ENCODE data around the gene TPBGL. TPM values are rescaled to one million over a fixed set of nuclear protein-coding genes. Genes with fewer than 3 reads are reported as not detected.
A peak's percentile ranks its signal among the peaks of the same experiment; 100 is the strongest.

TPBGL gene
- polyA plus RNA-seq, 1 of the 3 experiments (the other 2 are of a cell fraction) = 0.03 TPM

DNA sequence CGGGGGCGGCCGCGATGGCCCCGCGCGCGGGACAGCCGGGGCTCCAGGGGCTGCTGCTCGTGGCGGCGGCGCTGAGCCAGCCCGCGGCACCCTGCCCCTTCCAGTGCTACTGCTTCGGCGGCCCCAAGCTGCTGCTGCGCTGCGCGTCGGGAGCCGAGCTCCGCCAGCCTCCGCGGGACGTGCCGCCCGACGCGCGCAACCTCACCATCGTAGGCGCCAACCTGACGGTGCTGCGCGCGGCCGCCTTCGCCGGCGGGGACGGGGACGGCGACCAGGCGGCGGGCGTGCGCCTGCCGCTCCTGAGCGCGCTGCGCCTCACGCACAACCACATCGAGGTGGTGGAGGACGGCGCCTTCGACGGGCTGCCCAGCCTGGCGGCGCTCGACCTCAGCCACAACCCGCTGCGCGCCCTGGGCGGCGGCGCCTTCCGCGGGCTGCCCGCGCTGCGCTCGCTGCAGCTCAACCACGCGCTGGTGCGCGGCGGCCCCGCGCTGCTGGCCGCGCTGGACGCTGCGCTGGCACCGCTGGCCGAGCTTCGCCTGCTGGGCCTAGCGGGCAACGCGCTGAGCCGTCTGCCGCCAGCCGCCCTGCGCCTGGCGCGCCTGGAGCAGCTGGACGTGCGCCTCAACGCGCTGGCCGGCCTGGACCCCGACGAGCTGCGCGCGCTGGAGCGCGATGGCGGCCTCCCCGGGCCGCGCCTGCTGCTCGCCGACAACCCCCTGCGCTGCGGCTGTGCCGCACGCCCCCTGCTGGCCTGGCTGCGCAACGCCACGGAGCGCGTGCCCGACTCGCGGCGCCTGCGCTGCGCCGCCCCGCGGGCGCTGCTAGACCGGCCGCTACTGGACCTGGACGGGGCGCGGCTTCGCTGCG lies 697 bp downstream of the TPBGL start:
- Histone ChIP-seq H3K9me3 (no peaks in the 10 kb centered on the region), H2AFZ (ENCODE audit: low read depth) (peak overlapping the region; percentile 35; the same call in 1 of the 2 replicates), H3K4me1 (ENCODE audit: control insufficient read depth in 1 of 2, insufficient read depth in 2 of 2, low read depth in 1 of 2, low read length in 1 of 2) (no peaks in the 10 kb centered on the region; a peak in 1 of 4 replicates), H3K9me2 (no peaks in the 10 kb centered on the region), H3K4me2 (peak overlapping the region; percentile 70; the same call in 1 of the 2 replicates), H3K4me3 (ENCODE audit: low read depth in 2 of 2, low read length in 1 of 2) (peak overlapping the region; percentile 53), H3K36me3 (replicated peaks in 1 of 2; ENCODE audit: control insufficient read depth in 1 of 2, insufficient read depth in 2 of 2, low read length in 1 of 2) (no peaks in the 10 kb centered on the region), H3K27me3 (ENCODE audit: insufficient read depth) (peaks cover 37% of the 10 kb centered on the region), H4K20me1 (ENCODE audit: insufficient read depth) (no peaks in the 10 kb centered on the region), H3K79me2 (ENCODE audit: insufficient read depth) (no peaks in the 10 kb centered on the region), H3K27ac (ENCODE audit: low read depth in 2 of 2, low read length in 1 of 2) (no peak overlapping the region; a peak in 1 of 4 replicates), H3F3A (replicated peaks; ENCODE audit: insufficient read depth) (no peaks in the 10 kb centered on the region), H3K9ac (no peak overlapping the region)
- WGBS (ENCODE audit: low lambda C conversion rate) = no CpG with 5 or more reads among the region's 140 CpGs
- DNase-seq = peak; percentile 98
- POLR2A ChIA-PET = interaction anchor here (0.6 to 2.1 kb wide), 10 partner anchors 9 to 293 kb away, joined by 3 to 14 read pairs (median 4); no protein-coding TSS in a partner anchor
- CTCF ChIA-PET = interaction anchor here (0.6 to 17.5 kb wide), 60 partner anchors 7 to 391 kb away, joined by 3 to 1115 read pairs (median 5); partner anchors contain the start of genes NEU3 and SLCO2B1
- TF ChIP-seq, protein P1, sequence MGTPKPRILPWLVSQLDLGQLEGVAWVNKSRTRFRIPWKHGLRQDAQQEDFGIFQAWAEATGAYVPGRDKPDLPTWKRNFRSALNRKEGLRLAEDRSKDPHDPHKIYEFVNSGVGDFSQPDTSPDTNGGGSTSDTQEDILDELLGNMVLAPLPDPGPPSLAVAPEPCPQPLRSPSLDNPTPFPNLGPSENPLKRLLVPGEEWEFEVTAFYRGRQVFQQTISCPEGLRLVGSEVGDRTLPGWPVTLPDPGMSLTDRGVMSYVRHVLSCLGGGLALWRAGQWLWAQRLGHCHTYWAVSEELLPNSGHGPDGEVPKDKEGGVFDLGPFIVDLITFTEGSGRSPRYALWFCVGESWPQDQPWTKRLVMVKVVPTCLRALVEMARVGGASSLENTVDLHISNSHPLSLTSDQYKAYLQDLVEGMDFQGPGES (IDR thresholded peaks at IDR 0.05; ENCODE audit: low read depth, low read length) = no peak
- TF ChIP-seq REST (IDR thresholded peaks at IDR 0.05; ENCODE audit: low read depth, low read length) (peak; percentile 65; the same call in 1 of the 2 replicates), MEF2A (IDR thresholded peaks at IDR 0.05; ENCODE audit: borderline replicate concordance, low read depth) (no peak), RCOR1 (IDR thresholded peaks at IDR 0.05; ENCODE audit: low read length) (peak; percentile 31; the same call in 1 of the 2 replicates), CTCF (IDR thresholded peaks at IDR 0.05) (peak; percentile 60), RAD21 (IDR thresholded peaks at IDR 0.05; ENCODE audit: low read length) (peak; percentile 71), MXI1 (IDR thresholded peaks at IDR 0.05; ENCODE audit: low read depth, low read length) (peak; percentile 24; the same call in 1 of the 2 replicates), YY1 (IDR thresholded peaks at IDR 0.05; ENCODE audit: low read depth) (no peak), SMC3 (IDR thresholded peaks at IDR 0.05; ENCODE audit: low read depth, low read length) (peak; percentile 85), NRF1 (IDR thresholded peaks at IDR 0.05; ENCODE audit: low read depth, low read length) (peak; percentile 72), GATA2 (CRISPR knock-in tag; IDR thresholded peaks at IDR 0.05) (no peak), TEAD4 (IDR thresholded peaks at IDR 0.05; ENCODE audit: borderline replicate concordance, insufficient read depth) (no peak), CHD2 (IDR thresholded peaks at IDR 0.05; ENCODE audit: low read length, partially characterized antibody) (peak; percentile 30)
- TF ChIP-seq, protein P2, sequence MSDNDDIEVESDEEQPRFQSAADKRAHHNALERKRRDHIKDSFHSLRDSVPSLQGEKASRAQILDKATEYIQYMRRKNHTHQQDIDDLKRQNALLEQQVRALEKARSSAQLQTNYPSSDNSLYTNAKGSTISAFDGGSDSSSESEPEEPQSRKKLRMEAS (IDR thresholded peaks at IDR 0.05; ENCODE audit: low read depth) = peak; percentile 79
- TF ChIP-seq, protein P3, sequence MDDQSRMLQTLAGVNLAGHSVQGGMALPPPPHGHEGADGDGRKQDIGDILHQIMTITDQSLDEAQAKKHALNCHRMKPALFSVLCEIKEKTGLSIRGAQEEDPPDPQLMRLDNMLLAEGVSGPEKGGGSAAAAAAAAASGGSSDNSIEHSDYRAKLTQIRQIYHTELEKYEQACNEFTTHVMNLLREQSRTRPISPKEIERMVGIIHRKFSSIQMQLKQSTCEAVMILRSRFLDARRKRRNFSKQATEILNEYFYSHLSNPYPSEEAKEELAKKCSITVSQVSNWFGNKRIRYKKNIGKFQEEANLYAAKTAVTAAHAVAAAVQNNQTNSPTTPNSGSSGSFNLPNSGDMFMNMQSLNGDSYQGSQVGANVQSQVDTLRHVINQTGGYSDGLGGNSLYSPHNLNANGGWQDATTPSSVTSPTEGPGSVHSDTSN (IDR thresholded peaks at IDR 0.05) = no peak
